Colonic mucosa (tissue), 4 donors: ENCODE results near the gene APCDD1L. TPM values are rescaled to one million over a fixed set of nuclear protein-coding genes. Genes with fewer than 3 reads are reported as not detected.

Experiments used
- DNase-seq: peaks from one replicate; pipeline ENCODE4 v3.0.0-alpha.2; 2020
- H3K27ac ChIP-seq: fragments of 200-600 bp; one replicate; pipeline ENCODE4 v1.8.0; 2021
- H3K27me3 ChIP-seq: fragments of 200-600 bp; one replicate; pipeline ENCODE4 v1.8.0; 2021
- H3K36me3 ChIP-seq: fragments of 200-600 bp; one replicate; pipeline ENCODE4 v1.8.0; 2021
- H3K4me1 ChIP-seq: fragments of 200-600 bp; one replicate; pipeline ENCODE4 v1.8.0; 2021; ENCODE audit warnings: mild to moderate bottlenecking
- H3K4me3 ChIP-seq: fragments of 200-600 bp; one replicate; pipeline ENCODE4 v1.8.0; 2021
- H3K9ac ChIP-seq, 2 donors: one replicate each; pipeline ENCODE4 v1.7.0; 2013; ENCODE audit warnings: control low read depth in 2 of 2, low read depth in 2 of 2, low read length in 2 of 2
- H3K9me3 ChIP-seq: fragments of 200-600 bp; one replicate; pipeline ENCODE4 v1.8.0; 2021
- CTCF ChIP-seq: fragments of 200-600 bp; IDR thresholded peaks from one replicate; pipeline ENCODE4 v1.8.0; 2022; ENCODE audit warnings: antibody characterized with exemption, mild to moderate bottlenecking
- intact Hi-C: fragments of 100-400 bp; cut with DNase I; formaldehyde crosslinking; loops from one replicate; pipeline ENCODE4 v1.14.1; 2022
- total RNA-seq, 2 donors: library from RNA; stranded (reverse); fragmentation: NEBNext Ultra II Directional in 1 of 2; extraction: Animal tissue kit (Norgen Biotek cat#: 25700) in 1 of 2; gene quantifications; one replicate each; pipeline ENCODE4 v1.2.1, GENCODE V29; 2021
- donor health status: healthy.
- donor health status: DM: no; HTN: no; CAD: no.
- donor health status: DM: no; HTN: no; CAD: no.

The APCDD1L gene
- total RNA-seq, 2 donors from 2014 or later, result 0.32 to 1.0 TPM

GRCh38 chr20:58457083-58457695, 58.0 kb downstream of the APCDD1L start:
- Histone ChIP-seq H3K27ac (no peak overlapping the region), H3K4me3 (no peak overlapping the region), H3K4me1 (no peaks in the 10 kb centered on the region), H3K27me3 (no peaks in the 10 kb centered on the region), H3K9me3 (no peaks in the 10 kb centered on the region), H3K36me3 (no peaks in the 10 kb centered on the region), H3K9ac (no peak overlapping the region)
- intact Hi-C loops, result no loop called here
- no peak for TF ChIP-seq CTCF
- DNase-seq, result no peak

GRCh38 chr20:58454460-58454859, 60.7 kb downstream of the APCDD1L start:
- intact Hi-C loops, result no loop called here
- no peak for TF ChIP-seq CTCF

GRCh38 chr20:58453391-58453790, 61.8 kb downstream of the APCDD1L start:
- H3K4me3 ChIP-seq, result no peak overlapping the region
- no peak for TF ChIP-seq CTCF
- H3K9ac ChIP-seq, result no peak overlapping the region
- H3K9me3 ChIP-seq, result no peaks in the 10 kb centered on the region
- H3K4me1 ChIP-seq, result no peaks in the 10 kb centered on the region
- intact Hi-C loops, result no loop called here
- H3K27me3 ChIP-seq, result no peaks in the 10 kb centered on the region
- no peaks in the 10 kb centered on the region for H3K36me3 ChIP-seq
- DNase-seq, result no peak
- no peak overlapping the region for H3K27ac ChIP-seq

More at GRCh38 chr20:58454460-58454859, 60.7 kb downstream of the APCDD1L start:
- Histone ChIP-seq H3K36me3 (no peaks in the 10 kb centered on the region), H3K4me3 (no peak overlapping the region), H3K27me3 (no peaks in the 10 kb centered on the region), H3K9me3 (no peaks in the 10 kb centered on the region), H3K4me1 (no peaks in the 10 kb centered on the region), H3K9ac (no peak overlapping the region), H3K27ac (no peak overlapping the region)
- no peak for DNase-seq

GRCh38 chr20:58452667-58453255, 62.4 kb downstream of the APCDD1L start:
- no peak for DNase-seq

GRCh38 chr20:58450254-58450653, 64.9 kb downstream of the APCDD1L start:
- H3K27ac ChIP-seq, result no peak overlapping the region
- intact Hi-C loops, result no loop called here
- TF ChIP-seq CTCF, result no peak

More at GRCh38 chr20:58452667-58453255, 62.4 kb downstream of the APCDD1L start:
- intact Hi-C loops, result no loop called here
- Histone ChIP-seq H3K9me3 (no peaks in the 10 kb centered on the region), H3K4me1 (no peaks in the 10 kb centered on the region), H3K4me3 (no peak overlapping the region), H3K27me3 (no peaks in the 10 kb centered on the region), H3K9ac (no peak overlapping the region), H3K36me3 (no peaks in the 10 kb centered on the region), H3K27ac (no peak overlapping the region)
- TF ChIP-seq CTCF, result no peak

More at GRCh38 chr20:58450254-58450653, 64.9 kb downstream of the APCDD1L start:
- DNase-seq, result no peak
- H3K4me1 ChIP-seq, result no peaks in the 10 kb centered on the region
- no peaks in the 10 kb centered on the region for H3K27me3 ChIP-seq
- no peaks in the 10 kb centered on the region for H3K36me3 ChIP-seq
- no peak overlapping the region for H3K4me3 ChIP-seq
- H3K9me3 ChIP-seq, result no peaks in the 10 kb centered on the region
- H3K9ac ChIP-seq, result no peak overlapping the region
